Muscle layer of colon (tissue), 2 donors: ENCODE data around the gene CMBL.
"Not testable (repeated sequence)": the region's sequence is repeated elsewhere in the genome, so short reads cannot be mapped to it uniquely, and the experiment has no call there.

Experiments used
- H3K27ac ChIP-seq: one replicate; pipeline ENCODE4 v1.7.0; 2013; ENCODE audit warnings: low read depth, mild to moderate bottlenecking, low read length, moderate library complexity
- H3K27me3 ChIP-seq, 2 donors: one replicate each; pipeline ENCODE4 v1.7.0; 2013; ENCODE audit warnings: low read length in 2 of 2, mild to moderate bottlenecking in 2 of 2; ENCODE audit not compliant: insufficient read depth in 2 of 2, control insufficient read depth in 1 of 2
- H3K36me3 ChIP-seq: one replicate; pipeline ENCODE4 v1.7.0; 2013; ENCODE audit warnings: mild to moderate bottlenecking, low read length; ENCODE audit not compliant: insufficient read depth
- H3K4me1 ChIP-seq: one replicate; pipeline ENCODE4 v1.7.0; 2013; ENCODE audit warnings: mild to moderate bottlenecking, low read length; ENCODE audit not compliant: insufficient read depth
- H3K4me3 ChIP-seq, 2 donors: one replicate each; pipeline ENCODE4 v1.7.0; 2013; ENCODE audit warnings: low read length in 2 of 2, low read depth in 1 of 2, mild to moderate bottlenecking in 1 of 2, moderate library complexity in 1 of 2
- H3K9ac ChIP-seq: one replicate; pipeline ENCODE4 v1.7.0; 2013; ENCODE audit warnings: low read length
- H3K9me3 ChIP-seq: one replicate; pipeline ENCODE4 v1.7.0; 2013; ENCODE audit warnings: mild to moderate bottlenecking, low read length
- donor health status: abdominal sarcoma.
- donor health status: Adenocarcinoma of cecum.

CMBL gene

GRCh38 chr5:10315824-10316509 lies 8.3 kb upstream of the CMBL start:
- no peak overlapping the region for H3K27ac ChIP-seq
- no peaks in the 10 kb centered on the region for H3K27me3 ChIP-seq
- no peaks in the 10 kb centered on the region for H3K9me3 ChIP-seq
- no peak overlapping the region for H3K9ac ChIP-seq
- no peaks in the 10 kb centered on the region for H3K4me1 ChIP-seq
- no peak overlapping the region for H3K4me3 ChIP-seq
- H3K36me3 ChIP-seq = no peaks in the 10 kb centered on the region

GRCh38 chr5:10315201-10315600 lies 7.5 kb upstream of the CMBL start:
- Histone ChIP-seq H3K4me1 (no peaks in the 10 kb centered on the region), H3K9me3 (no peaks in the 10 kb centered on the region), H3K9ac (no peak overlapping the region), H3K27ac (no peak overlapping the region), H3K27me3 (no peaks in the 10 kb centered on the region), H3K36me3 (no peaks in the 10 kb centered on the region), H3K4me3 (no peak overlapping the region)

DNA sequence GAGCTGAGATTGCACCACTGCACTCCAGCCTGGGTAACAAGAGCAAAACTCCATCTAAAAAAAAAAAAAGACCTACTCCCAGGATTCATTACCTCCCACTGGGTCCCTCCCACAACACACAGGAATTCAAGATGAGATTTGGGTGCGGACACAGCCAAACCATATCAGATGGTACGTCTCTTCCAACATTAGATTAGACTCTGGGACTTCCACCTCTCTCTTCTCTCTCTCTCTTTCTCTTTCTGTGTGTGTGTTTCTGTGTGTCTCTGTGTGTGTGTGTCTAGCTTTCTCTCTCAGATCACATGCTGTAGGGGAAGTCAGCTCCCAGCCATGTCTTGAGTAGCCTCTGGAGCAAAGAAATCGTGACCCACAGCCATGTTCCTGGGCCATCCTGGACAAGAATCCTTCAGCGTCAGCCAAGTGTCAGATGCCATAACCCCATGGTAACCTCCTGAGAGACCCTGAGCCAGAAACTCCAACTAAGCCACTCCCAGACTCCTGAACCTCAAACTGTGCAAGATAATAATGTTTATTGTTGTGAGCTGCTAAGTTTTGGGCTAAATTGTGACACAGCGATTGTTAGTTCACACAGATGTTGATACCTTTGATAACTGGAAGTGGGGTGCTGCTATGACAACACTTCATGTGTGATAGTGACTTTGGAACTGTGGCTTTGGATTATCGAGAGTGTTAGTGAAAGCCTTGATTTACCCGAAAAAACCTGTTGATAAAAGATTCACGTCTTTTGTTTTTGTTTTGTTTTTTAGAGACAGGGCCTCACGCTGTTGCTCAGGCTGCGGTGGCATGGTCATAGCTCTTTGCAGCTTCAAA lies 4.1 kb upstream of the CMBL start:
- Histone ChIP-seq H3K9ac (no peak overlapping the region), H3K4me1 (peaks cover under 1% of the 10 kb centered on the region), H3K36me3 (no peaks in the 10 kb centered on the region), H3K27me3 (no peaks in the 10 kb centered on the region), H3K9me3 (no peaks in the 10 kb centered on the region), H3K27ac (no peak overlapping the region), H3K4me3 (no peak overlapping the region)

DNA sequence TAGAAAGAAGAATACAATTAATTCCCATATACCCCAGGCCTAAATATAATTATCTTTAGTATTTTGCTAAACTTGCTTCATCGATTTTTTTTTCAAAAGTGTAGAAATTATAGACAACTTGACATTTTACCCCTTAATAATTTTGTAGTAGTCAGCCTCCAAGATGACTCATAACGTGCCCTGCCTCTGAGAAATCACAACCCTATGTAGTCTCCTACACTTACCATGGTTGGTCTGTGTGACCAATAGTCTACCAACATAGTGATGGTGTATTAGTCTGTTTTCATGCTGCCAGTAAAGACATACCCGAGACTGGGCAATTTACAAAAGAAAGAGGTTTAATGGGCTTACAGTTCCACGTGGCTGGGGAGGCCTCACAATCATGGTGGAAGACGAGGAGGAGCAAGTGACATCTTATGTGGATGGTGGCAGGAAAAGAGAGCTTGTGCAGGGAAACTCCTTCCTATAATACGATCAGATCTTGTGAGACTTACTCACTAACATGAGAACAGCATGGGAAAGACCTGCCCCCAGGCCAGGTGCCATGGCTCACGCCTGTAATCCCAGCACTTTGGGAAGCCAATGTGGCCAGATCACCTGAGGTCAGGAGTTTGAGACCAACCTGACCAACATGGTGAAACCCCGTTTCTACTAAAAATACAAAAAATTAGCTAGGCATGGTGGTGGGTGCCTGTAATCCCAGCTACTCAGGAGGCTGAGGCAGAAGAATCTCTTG lies 3.3 kb upstream of the CMBL start:
- H3K9me3 ChIP-seq, H3K27me3 ChIP-seq, H3K4me1 ChIP-seq, H3K9ac ChIP-seq, H3K4me3 ChIP-seq, H3K27ac ChIP-seq, H3K36me3 ChIP-seq: not testable (repeated sequence)

GRCh38 chr5:10310066-10310779 lies 2.5 kb upstream of the CMBL start:
- no peak overlapping the region for H3K9ac ChIP-seq
- no peaks in the 10 kb centered on the region for H3K36me3 ChIP-seq
- H3K27ac ChIP-seq = no peak overlapping the region
- H3K9me3 ChIP-seq = no peaks in the 10 kb centered on the region
- peaks cover 9% of the 10 kb centered on the region for H3K4me1 ChIP-seq
- H3K27me3 ChIP-seq = no peaks in the 10 kb centered on the region
- no peak overlapping the region for H3K4me3 ChIP-seq

DNA sequence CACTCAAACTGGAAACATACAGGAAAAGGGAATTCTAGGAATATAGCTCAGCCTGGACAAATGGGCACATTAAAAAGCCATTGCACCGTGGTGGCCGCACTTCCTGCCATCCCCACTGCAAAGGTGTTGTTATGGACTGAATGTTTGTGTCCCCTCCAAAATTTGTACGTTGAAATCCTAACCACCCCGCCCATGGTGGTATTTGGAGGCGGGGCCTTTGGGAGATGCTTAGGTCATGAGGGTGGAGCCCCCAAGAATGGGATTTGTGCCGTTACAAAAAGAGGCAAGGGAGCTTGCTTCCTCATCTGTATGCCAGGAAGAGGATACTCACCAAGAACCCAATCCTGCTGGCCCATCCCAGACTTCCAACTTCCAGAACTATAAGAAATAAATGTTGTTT lies 1.1 kb upstream of the CMBL start:
- Histone ChIP-seq H3K27ac (no peak overlapping the region), H3K9ac (no peak overlapping the region), H3K9me3 (no peaks in the 10 kb centered on the region), H3K27me3 (no peaks in the 10 kb centered on the region), H3K4me3 (no peak overlapping the region), H3K4me1 (peaks cover 9% of the 10 kb centered on the region), H3K36me3 (no peaks in the 10 kb centered on the region)

- Histone ChIP-seq H3K27ac (peak overlapping the region; percentile 79), H3K9ac (peak overlapping the region; percentile 49), H3K4me3 (peak overlapping the region; percentile 55 to 72), H3K4me1 (peaks cover 20% of the 10 kb centered on the region), H3K27me3 (no peaks in the 10 kb centered on the region), H3K9me3 (no peaks in the 10 kb centered on the region), H3K36me3 (no peaks in the 10 kb centered on the region)
Measured at GRCh38 chr5:10306806-10307205, 896 bp downstream of the CMBL start.

DNA sequence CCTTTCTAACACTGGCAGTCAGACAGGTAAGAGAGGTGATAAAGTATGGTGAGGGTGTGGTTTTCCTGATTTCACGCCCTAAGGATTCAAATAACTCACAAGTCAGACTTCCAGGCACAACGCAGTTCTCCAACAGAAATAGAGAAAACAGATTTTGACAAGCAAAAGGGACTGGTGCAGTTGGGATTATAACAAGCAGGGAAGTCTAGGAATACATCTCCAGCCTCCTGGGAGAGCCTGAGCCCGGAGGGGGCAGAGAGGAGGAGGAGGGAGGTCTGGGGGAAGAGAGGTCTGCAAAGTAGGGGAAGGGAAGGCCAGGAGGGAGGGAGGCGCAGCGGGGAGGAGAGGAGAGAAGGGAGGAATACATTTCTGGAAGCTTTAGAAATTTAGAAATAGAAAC lies 1.6 kb downstream of the CMBL start:
- no peaks in the 10 kb centered on the region for H3K9me3 ChIP-seq
- no peak overlapping the region for H3K27ac ChIP-seq
- H3K9ac ChIP-seq = no peak overlapping the region
- peaks cover 20% of the 10 kb centered on the region for H3K4me1 ChIP-seq
- H3K36me3 ChIP-seq = no peaks in the 10 kb centered on the region
- peak overlapping the region in 1 of 2 donors; percentile 72 for H3K4me3 ChIP-seq
- no peaks in the 10 kb centered on the region for H3K27me3 ChIP-seq

GRCh38 chr5:10304932-10305331 lies 2.8 kb downstream of the CMBL start:
- no peak overlapping the region for H3K27ac ChIP-seq
- no peaks in the 10 kb centered on the region for H3K9me3 ChIP-seq
- H3K9ac ChIP-seq = no peak overlapping the region
- H3K27me3 ChIP-seq = no peaks in the 10 kb centered on the region
- H3K4me3 ChIP-seq = no peak overlapping the region
- peaks cover 20% of the 10 kb centered on the region for H3K4me1 ChIP-seq
- no peaks in the 10 kb centered on the region for H3K36me3 ChIP-seq

- no peaks in the 10 kb centered on the region for H3K9me3 ChIP-seq
- no peaks in the 10 kb centered on the region for H3K36me3 ChIP-seq
- H3K27ac ChIP-seq = no peak overlapping the region
- H3K4me3 ChIP-seq = no peak overlapping the region
- peaks cover 20% of the 10 kb centered on the region for H3K4me1 ChIP-seq
- no peaks in the 10 kb centered on the region for H3K27me3 ChIP-seq
- H3K9ac ChIP-seq = no peak overlapping the region
Measured at GRCh38 chr5:10303699-10304170, 4.0 kb downstream of the CMBL start.

DNA sequence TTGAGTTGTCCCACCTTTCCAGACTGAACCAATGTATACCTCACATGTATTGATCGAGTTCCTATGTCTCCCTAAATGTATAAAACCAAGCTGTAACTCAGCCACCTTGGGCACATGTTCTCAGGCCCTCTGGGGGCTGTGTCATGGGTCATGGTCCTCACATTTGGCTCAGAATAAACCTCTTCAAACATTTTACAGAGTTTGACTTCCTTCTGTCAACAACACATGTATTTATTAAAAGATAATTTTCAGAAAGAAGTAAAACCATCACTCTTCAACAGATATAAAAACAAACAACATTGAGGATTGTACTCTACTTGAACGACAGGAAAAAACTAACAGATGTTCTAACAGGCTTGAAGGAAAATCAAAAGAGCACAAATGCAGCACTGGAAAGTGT lies 4.5 kb downstream of the CMBL start:
- H3K4me1 ChIP-seq = peaks cover 20% of the 10 kb centered on the region
- no peak overlapping the region for H3K27ac ChIP-seq
- H3K36me3 ChIP-seq = no peaks in the 10 kb centered on the region
- no peaks in the 10 kb centered on the region for H3K9me3 ChIP-seq
- H3K27me3 ChIP-seq = no peaks in the 10 kb centered on the region
- H3K9ac ChIP-seq = no peak overlapping the region
- no peak overlapping the region for H3K4me3 ChIP-seq
